HepG2 (cell line): ENCODE measurements around the gene SCYGR8. TPM values are rescaled to one million over a fixed set of nuclear protein-coding genes. Genes with fewer than 3 reads are reported as not detected.

Experiments
- ARID5B ChIP-seq: IDR thresholded peaks from 2 replicates; pipeline ENCODE4 v1.4.0; 2020; ENCODE audit warnings: mild to moderate bottlenecking, missing genetic modification reagents
- ATF3 ChIP-seq: sonication (generic); formaldehyde crosslinking; IDR thresholded peaks from 2 replicates; pipeline ENCODE4 v1.4.0; 2020; ENCODE audit warnings: missing genetic modification reagents
- EP300 ChIP-seq, 3 experiments: sonication (generic) in 1 of 3; formaldehyde crosslinking in 1 of 3; IDR thresholded peaks; 2 replicates each; pipeline versions ENCODE4 v1.5.1 to v1.6.1; 2011 to 2020; ENCODE audit warnings: low read depth in 2 of 3, low read length in 2 of 3, borderline replicate concordance in 1 of 3, improper control_type of control experiment in 1 of 3, mild to moderate bottlenecking in 1 of 3, missing genetic modification reagents in 1 of 3, moderate library complexity in 1 of 3
- FLYWCH1 ChIP-seq: sonication (generic); formaldehyde crosslinking; IDR thresholded peaks from 2 replicates; pipeline ENCODE4 v1.8.1; 2023; ENCODE audit warnings: mild to moderate bottlenecking, missing genetic modification reagents
- ZBED4 ChIP-seq: sonication (generic); formaldehyde crosslinking; IDR thresholded peaks from 2 replicates; pipeline ENCODE4 v1.4.0; 2020; ENCODE audit warnings: missing genetic modification reagents, borderline replicate concordance
- ZFY ChIP-seq: sonication (generic); formaldehyde crosslinking; IDR thresholded peaks from 2 replicates; pipeline ENCODE4 v1.4.0; 2020; ENCODE audit warnings: missing genetic modification reagents
- ZNF264 ChIP-seq: sonication (generic); formaldehyde crosslinking; IDR thresholded peaks from 2 replicates; pipeline ENCODE4 v1.4.0; 2020; ENCODE audit warnings: missing genetic modification reagents
- ZNF512 ChIP-seq: sonication (generic); formaldehyde crosslinking; IDR thresholded peaks from 2 replicates; pipeline ENCODE4 v1.4.0; 2020; ENCODE audit warnings: mild to moderate bottlenecking, missing genetic modification reagents
- ZNF670 ChIP-seq: sonication (generic); formaldehyde crosslinking; IDR thresholded peaks from 2 replicates; pipeline ENCODE4 v1.8.0; 2022; ENCODE audit warnings: mild to moderate bottlenecking, missing genetic modification reagents, borderline replicate concordance
- ZNF704 ChIP-seq: sonication (generic); formaldehyde crosslinking; IDR thresholded peaks from 2 replicates; pipeline ENCODE4 v1.8.1; 2023; ENCODE audit warnings: mild to moderate bottlenecking, inconsistent platforms, moderate library complexity, missing genetic modification reagents, borderline replicate concordance
- ZNF775 ChIP-seq: sonication (generic); formaldehyde crosslinking; IDR thresholded peaks from 2 replicates; pipeline ENCODE4 v1.4.0; 2020; ENCODE audit warnings: missing genetic modification reagents, mild to moderate bottlenecking, moderate library complexity, borderline replicate concordance
- ZNF780A ChIP-seq: sonication (generic); formaldehyde crosslinking; IDR thresholded peaks from 2 replicates; pipeline ENCODE4 v1.8.0; 2022; ENCODE audit warnings: mild to moderate bottlenecking, missing genetic modification reagents, moderate library complexity
- ZSCAN5A ChIP-seq: sonication (generic); formaldehyde crosslinking; IDR thresholded peaks from 2 replicates; pipeline ENCODE4 v1.8.0; 2022; ENCODE audit warnings: mild to moderate bottlenecking, missing genetic modification reagents, borderline replicate concordance
- polyA plus RNA-seq, 8 experiments: library from polyadenylated mRNA; depleted of rRNA in 3 of 8; stranded (reverse) in 7 of 8; unstranded in 1 of 8; fragments of >200 nt; fragmentation: Illumina TruSeq in 4 of 8; extraction: Trizol in 4 of 8; gene quantifications; 2 replicates each; pipeline versions ENCODE4 v1.2.1 to v1.2.3, GENCODE V29; 2011 to 2016; ENCODE audit warnings: low read depth in 4 of 8, missing spikeins in 1 of 8, mixed read lengths in 1 of 8; ENCODE audit not compliant: insufficient read depth in 1 of 8
- total RNA-seq, 5 experiments: library from RNA; depleted of rRNA; stranded (reverse); fragments of >200 nt; fragmentation: Illumina TruSeq; extraction: Trizol; gene quantifications; 2 replicates each; pipeline ENCODE4 v1.2.3, GENCODE V29; 2016; ENCODE audit warnings: low read depth in 1 of 5

SCYGR8 gene
- total and polyA plus RNA-seq, 2 of the 13 experiments (the other 11 are each of a cell fraction or from before 2014, with no cell fraction given): not detected

- TF ChIP-seq ZNF775 (CRISPR knock-in tag) (no peak), ZNF670 (CRISPR knock-in tag) (peak; percentile 72; the same call in 1 of the 2 replicates), ZNF780A (CRISPR knock-in tag) (no peak), ZFY (CRISPR knock-in tag) (no peak; the same call in 1 of the 2 replicates), FLYWCH1 (no peak), ARID5B (CRISPR knock-in tag) (no peak), ZNF512 (CRISPR knock-in tag) (no peak), EP300 (IDR thresholded peaks at IDR 0.05; ENCODE audit: low read depth in 2 of 2, low read length in 2 of 2) (no peak), EP300 (CRISPR knock-in tag; IDR thresholded peaks at IDR 0.05; ENCODE audit: borderline replicate concordance) (no peak), ZNF704 (CRISPR knock-in tag) (no peak), ZBED4 (CRISPR knock-in tag) (no peak), ZNF264 (CRISPR knock-in tag) (no peak), ZSCAN5A (CRISPR knock-in tag) (no peak), ATF3 (CRISPR knock-in tag) (no peak)
These were observed 27.8 kb upstream of the SCYGR8 start, which contains the start of gene SLC19A3 (continued) for GRCh38 chr2:227717687-227718567.
